Lung microvascular endothelial cell (primary cell): ENCODE measurements around the gene RBM19. TPM values are rescaled to one million over a fixed set of nuclear protein-coding genes. Genes with fewer than 3 reads are reported as not detected.
"Not testable (repeated sequence)": the region's sequence is repeated elsewhere in the genome, so short reads cannot be mapped to it uniquely, and the experiment has no call there.

Experiments
- DNase-seq, 2 donors: peaks; one replicate each; pipeline versions ENCODE4 v3.0.0 to v3.0.0-alpha.2; 2010; ENCODE audit warnings: low read depth in 2 of 2
- total RNA-seq: library from RNA; depleted of rRNA; stranded (reverse); fragments of >200 nt; gene quantifications from 2 replicates; pipeline ENCODE4 v1.2.1, GENCODE V29; 2014

Gene RBM19
- 9.4 and 13.5 TPM in 2 replicates for total RNA-seq

- peak; percentile 98 to 99 for DNase-seq
Observed at GRCh38 chr12:113965951-113966797, at the start of gene RBM19. Gene RBM19, minus strand, starts transcription at chr12:113966325. Its CDS starts 98 bp downstream, at chr12:113966227.

GRCh38 chr12:114015851-114016250 is 49.7 kb upstream of the RBM19 start:
- DNase-seq, result no peak

- peak in 1 of 2 donors; percentile 7 for DNase-seq
Observed at GRCh38 chr12:114013575-114014345, 47.6 kb upstream of the RBM19 start.

- no peak for DNase-seq
Observed at GRCh38 chr12:114012744-114013431, 46.8 kb upstream of the RBM19 start.

GRCh38 chr12:114011711-114012110 is 45.6 kb upstream of the RBM19 start:
- no peak for DNase-seq

GRCh38 chr12:114006482-114007425 is 40.6 kb upstream of the RBM19 start:
- no peak for DNase-seq

GRCh38 chr12:114004402-114004801 is 38.3 kb upstream of the RBM19 start:
- no peak for DNase-seq

GRCh38 chr12:114003286-114003685 is 37.2 kb upstream of the RBM19 start:
- no peak for DNase-seq

- DNase-seq, result no peak
Observed at GRCh38 chr12:114001511-114002340, 35.6 kb upstream of the RBM19 start.

GRCh38 chr12:114000861-114001260 is 34.7 kb upstream of the RBM19 start:
- DNase-seq, result no peak

GRCh38 chr12:114000261-114000660 is 34.1 kb upstream of the RBM19 start:
- DNase-seq, result not testable (repeated sequence)

- DNase-seq, result no peak
Observed at GRCh38 chr12:113997365-113997764, 31.2 kb upstream of the RBM19 start.

- no peak for DNase-seq
Observed at GRCh38 chr12:113996026-113996425, 29.9 kb upstream of the RBM19 start.

- DNase-seq, result no peak
Observed at GRCh38 chr12:113994051-113994450, 27.9 kb upstream of the RBM19 start.

GRCh38 chr12:113992751-113993150 is 26.6 kb upstream of the RBM19 start:
- not testable (repeated sequence) for DNase-seq

GRCh38 chr12:113991224-113992044 is 25.3 kb upstream of the RBM19 start:
- DNase-seq, result no peak

- DNase-seq, result no peak
Observed at GRCh38 chr12:113990250-113991223, 24.4 kb upstream of the RBM19 start.

GRCh38 chr12:113988976-113989375 is 22.9 kb upstream of the RBM19 start:
- DNase-seq, result no peak
